Measurements from ENCODE around the gene H6PD.

Gene H6PD

GRCh38 chr1:9302745-9303524 lies 68.4 kb downstream of the H6PD start:
- TF ChIP-seq ZBTB7A (IDR thresholded peaks at IDR 0.05; ENCODE audit: low read depth) (no peak), EP300 (IDR thresholded peaks at IDR 0.05; ENCODE audit: borderline replicate concordance) (no peak), TAF1 (IDR thresholded peaks at IDR 0.05; ENCODE audit: low read depth) (no peak), FOXM1 (IDR thresholded peaks at IDR 0.05; ENCODE audit: borderline replicate concordance, low read depth) (no peak), EGR1 (IDR thresholded peaks at IDR 0.05) (no peak), USF1 (IDR thresholded peaks at IDR 0.05) (peak; percentile 87), TEAD4 (IDR thresholded peaks at IDR 0.05) (peak; percentile 51; the same call in 1 of the 2 replicates)

GRCh38 chr1:9303916-9304315 lies 69.3 kb downstream of the H6PD start:
- TF ChIP-seq EP300 (IDR thresholded peaks at IDR 0.05; ENCODE audit: borderline replicate concordance): no peak
- TF ChIP-seq TCF12 (IDR thresholded peaks at IDR 0.05; ENCODE audit: low read depth): no peak
- TF ChIP-seq CREB1 (IDR thresholded peaks at IDR 0.05; ENCODE audit: low read depth): no peak
- no peak for TF ChIP-seq NFIC (IDR thresholded peaks at IDR 0.05)
- TF ChIP-seq YY1 (IDR thresholded peaks at IDR 0.05; ENCODE audit: low read depth): no peak
- TF ChIP-seq USF1 (IDR thresholded peaks at IDR 0.05): no peak
- TF ChIP-seq MAX (IDR thresholded peaks at IDR 0.05): no peak
- no peak for TF ChIP-seq REST (IDR thresholded peaks at IDR 0.05; ENCODE audit: low read depth)
- TF ChIP-seq EGR1 (IDR thresholded peaks at IDR 0.05): no peak
- no peak for TF ChIP-seq FOXM1 (IDR thresholded peaks at IDR 0.05; ENCODE audit: borderline replicate concordance, low read depth)
- no peak for TF ChIP-seq TAF1 (IDR thresholded peaks at IDR 0.05; ENCODE audit: low read depth)
- TF ChIP-seq TEAD4 (IDR thresholded peaks at IDR 0.05): no peak
- no peak for TF ChIP-seq RAD21 (IDR thresholded peaks at IDR 0.05; ENCODE audit: low read depth)
- no peak for TF ChIP-seq CEBPB (IDR thresholded peaks at IDR 0.05)

- TF ChIP-seq CREB1 (IDR thresholded peaks at IDR 0.05; ENCODE audit: low read depth) (no peak), MAX (IDR thresholded peaks at IDR 0.05) (no peak), EGR1 (IDR thresholded peaks at IDR 0.05) (no peak), TEAD4 (IDR thresholded peaks at IDR 0.05) (no peak), CEBPB (IDR thresholded peaks at IDR 0.05) (no peak), TAF1 (IDR thresholded peaks at IDR 0.05; ENCODE audit: low read depth) (no peak), RAD21 (IDR thresholded peaks at IDR 0.05; ENCODE audit: low read depth) (no peak), TCF12 (IDR thresholded peaks at IDR 0.05; ENCODE audit: low read depth) (no peak), ZBTB7A (IDR thresholded peaks at IDR 0.05; ENCODE audit: low read depth) (no peak), NFIC (IDR thresholded peaks at IDR 0.05) (no peak), YY1 (IDR thresholded peaks at IDR 0.05; ENCODE audit: low read depth) (no peak), REST (IDR thresholded peaks at IDR 0.05; ENCODE audit: low read depth) (no peak)
Measured at GRCh38 chr1:9305216-9305615, 70.6 kb downstream of the H6PD start.

GRCh38 chr1:9306006-9306405 lies 71.4 kb downstream of the H6PD start:
- TF ChIP-seq EP300 (IDR thresholded peaks at IDR 0.05; ENCODE audit: borderline replicate concordance) (no peak), TAF1 (IDR thresholded peaks at IDR 0.05; ENCODE audit: low read depth) (no peak), CEBPB (IDR thresholded peaks at IDR 0.05) (no peak), CREB1 (IDR thresholded peaks at IDR 0.05; ENCODE audit: low read depth) (no peak), ZBTB7A (IDR thresholded peaks at IDR 0.05; ENCODE audit: low read depth) (no peak), TCF12 (IDR thresholded peaks at IDR 0.05; ENCODE audit: low read depth) (no peak), FOXM1 (IDR thresholded peaks at IDR 0.05; ENCODE audit: borderline replicate concordance, low read depth) (no peak), USF1 (IDR thresholded peaks at IDR 0.05) (no peak), TEAD4 (IDR thresholded peaks at IDR 0.05) (no peak), YY1 (IDR thresholded peaks at IDR 0.05; ENCODE audit: low read depth) (no peak), MAX (IDR thresholded peaks at IDR 0.05) (no peak), NFIC (IDR thresholded peaks at IDR 0.05) (no peak), RAD21 (IDR thresholded peaks at IDR 0.05; ENCODE audit: low read depth) (no peak)

- TF ChIP-seq RAD21 (IDR thresholded peaks at IDR 0.05; ENCODE audit: low read depth) (no peak), CREB1 (IDR thresholded peaks at IDR 0.05; ENCODE audit: low read depth) (no peak), YY1 (IDR thresholded peaks at IDR 0.05; ENCODE audit: low read depth) (no peak), FOXM1 (IDR thresholded peaks at IDR 0.05; ENCODE audit: borderline replicate concordance, low read depth) (no peak), CEBPB (IDR thresholded peaks at IDR 0.05) (no peak)
Measured at GRCh38 chr1:9307303-9307702, 72.7 kb downstream of the H6PD start.

Data from Ishikawa (cell line).